HepG2 (cell line): ENCODE data around the gene HS3ST2. TPM values are rescaled to one million over a fixed set of nuclear protein-coding genes. Genes with fewer than 3 reads are reported as not detected.

ENCODE experiments used
- ATAC-seq: fragments of 200-7000 bp; cut with Tn5 transposase; 3 replicates; pipeline ENCODE4 v1.9.1; 2020; ENCODE audit warnings: mild to moderate bottlenecking, moderate library complexity
- BruUV-seq: library from RNA; stranded (reverse); fragments of 400-500 nt; replicated peaks from 2 replicates; lab custom pipeline; 2021; lab: Mats Ljungman, UMichigan
- CTCF ChIA-PET: fragments of 300-600 bp; formaldehyde crosslinking; extraction: SDS; loops from one replicate; lab custom pipeline; 2021; ENCODE audit warnings: low total read pairs, inconsistent platforms, low intra/inter-chr PET ratio; lab: Yijun Ruan, JAX
- POLR2A ChIA-PET: fragments of 350-600 bp; sonication (Branson Sonifier 250); formaldehyde crosslinking; loops from one replicate; lab custom pipeline; 2020; ENCODE audit warnings: antibody characterized with exemption, inconsistent platforms; lab: Yijun Ruan, JAX
- DNase-seq: peaks from one replicate; pipeline ENCODE4 v3.0.0-alpha.2; 2015; ENCODE audit warnings: low spot score
- FAIRE-seq: peaks from 3 replicates; lab custom pipeline; 2011; peaks lifted over from hg19 to GRCh38; lab: Jason Lieb, UNC
- H2AFZ ChIP-seq: one replicate; pipeline ENCODE4 v1.6.1; 2011; ENCODE audit warnings: low read length, inconsistent platforms
- H3K27ac ChIP-seq: fragments of 300-600 bp; 3 replicates; pipeline ENCODE4 v1.8.0; 2011; ENCODE audit warnings: mixed run types, mild to moderate bottlenecking, mixed read lengths, low read length, inconsistent platforms; ENCODE audit not compliant: insufficient read depth; ENCODE audit errors: extremely low read length
- H3K27me3 ChIP-seq, 2 experiments: fragments of 200-600 bp in 1 of 2; 2 replicates in 1 of 2; 3 replicates in 1 of 2; pipeline versions ENCODE4 v1.6.0 to v1.8.0; 2011; ENCODE audit warnings: low read length in 2 of 2, mild to moderate bottlenecking in 2 of 2, moderate library complexity in 2 of 2, inconsistent platforms in 1 of 2; ENCODE audit not compliant: insufficient read depth in 2 of 2, control insufficient read depth in 1 of 2
- H3K36me3 ChIP-seq, 2 experiments: fragments of 200-600 bp in 1 of 2; replicated peaks in 1 of 2; 2 replicates in 1 of 2; 3 replicates in 1 of 2; pipeline versions ENCODE4 v1.5.1 to v1.8.0; 2011; ENCODE audit warnings: low read length in 2 of 2, inconsistent platforms in 1 of 2; ENCODE audit not compliant: insufficient read depth in 2 of 2, control insufficient read depth in 1 of 2
- H3K4me1 ChIP-seq: 2 replicates; pipeline ENCODE4 v1.5.1; 2012; ENCODE audit warnings: low read length, inconsistent platforms; ENCODE audit not compliant: insufficient read depth
- H3K4me2 ChIP-seq: 2 replicates; pipeline ENCODE4 v1.6.0; 2011; ENCODE audit warnings: low read depth, low read length, inconsistent platforms
- H3K4me3 ChIP-seq, 3 experiments: fragments of 200-600 bp in 1 of 3; sonication (generic), shearing (Covaris generic) in 1 of 3; replicated peaks in 1 of 3; 2 replicates each; pipeline ENCODE4 v1.5.1; 2011 to 2016; ENCODE audit warnings: low read length in 3 of 3, inconsistent platforms in 2 of 3, low read depth in 2 of 3, mild to moderate bottlenecking in 2 of 3, control low read depth in 1 of 3, mixed read lengths in 1 of 3; ENCODE audit not compliant: insufficient read depth in 1 of 3
- H3K79me2 ChIP-seq: one replicate; pipeline ENCODE4 v1.6.1; 2011; ENCODE audit warnings: low read length, inconsistent platforms; ENCODE audit not compliant: insufficient read depth
- H3K9ac ChIP-seq: 2 replicates; pipeline ENCODE4 v1.6.0; 2011; ENCODE audit warnings: mild to moderate bottlenecking, low read depth, low read length, inconsistent platforms; ENCODE audit not compliant: insufficient read depth
- H3K9me3 ChIP-seq: 2 replicates; pipeline ENCODE4 v1.5.1; 2012; ENCODE audit warnings: mild to moderate bottlenecking, low read length
- H4K20me1 ChIP-seq: 2 replicates; pipeline ENCODE4 v1.6.0; 2011; ENCODE audit warnings: inconsistent platforms, mild to moderate bottlenecking, low read length, moderate library complexity; ENCODE audit not compliant: insufficient read depth
- CEBPB ChIP-seq: IDR thresholded peaks from 2 replicates; pipeline ENCODE4 v1.6.1; 2011; ENCODE audit warnings: low read depth, low read length, improper control_type of control experiment, borderline replicate concordance
- ESRRA ChIP-seq: sonication (generic); formaldehyde crosslinking; IDR thresholded peaks from 2 replicates; pipeline ENCODE4 v1.5.1; 2020; ENCODE audit warnings: mild to moderate bottlenecking, low read depth, missing genetic modification reagents
- HNRNPLL ChIP-seq: fragments of 200-400 bp; formaldehyde crosslinking; IDR thresholded peaks from 2 replicates; pipeline ENCODE4 v1.6.1; 2017; ENCODE audit warnings: mild to moderate bottlenecking, low read depth, low read length; ENCODE audit not compliant: poor library complexity, severe bottlenecking
- SAP130 ChIP-seq: IDR thresholded peaks from 2 replicates; pipeline ENCODE4 v1.6.1; 2016; ENCODE audit warnings: low read depth
- SIX1 ChIP-seq: sonication (generic); formaldehyde crosslinking; IDR thresholded peaks from 2 replicates; pipeline ENCODE4 v1.4.0; 2020; ENCODE audit warnings: missing genetic modification reagents, borderline replicate concordance
- XBP1 ChIP-seq: sonication (generic); formaldehyde crosslinking; IDR thresholded peaks from 2 replicates; pipeline ENCODE4 v1.5.0; 2020; ENCODE audit warnings: missing genetic modification reagents
- ZFP90 ChIP-seq: sonication (generic); formaldehyde crosslinking; IDR thresholded peaks from 2 replicates; pipeline ENCODE4 v1.8.0; 2022; ENCODE audit warnings: missing genetic modification reagents, mild to moderate bottlenecking, inconsistent platforms, borderline replicate concordance
- ZNF260 ChIP-seq: sonication (generic); formaldehyde crosslinking; IDR thresholded peaks from 2 replicates; pipeline ENCODE4 v1.4.0; 2020; ENCODE audit warnings: missing genetic modification reagents, low read depth, mild to moderate bottlenecking, borderline replicate concordance
- ZNF446 ChIP-seq: sonication (generic); formaldehyde crosslinking; IDR thresholded peaks from 2 replicates; pipeline ENCODE4 v1.5.0; 2020; ENCODE audit warnings: mild to moderate bottlenecking, missing genetic modification reagents
- WGBS: methylation state at CpG from one replicate; pipeline ENCODE4 v1.1.6; 2017; ENCODE audit warnings: low lambda C conversion rate; 5-methylcytosine and 5-hydroxymethylcytosine counted together
- in situ Hi-C: cut with HindIII; loops from 2 replicates; pipeline ENCODE4 v1.10.0; 2017; ENCODE audit warnings: low pct_unique_long_range_greater_than_20kb; ENCODE audit not compliant: extremely low pct_ligation_motif_present
- intact Hi-C: fragments of 100-400 bp; cut with micrococcal nuclease; formaldehyde crosslinking; loops from one replicate; pipeline ENCODE4 v1.10.0; 2022; ENCODE audit not compliant: unreplicated experiment
- polyA plus RNA-seq, 8 experiments: library from polyadenylated mRNA; depleted of rRNA in 3 of 8; stranded (reverse) in 7 of 8; unstranded in 1 of 8; fragments of >200 nt; fragmentation: Illumina TruSeq in 4 of 8; extraction: Trizol in 4 of 8; gene quantifications; 2 replicates each; pipeline versions ENCODE4 v1.2.1 to v1.2.3, GENCODE V29; 2011 to 2016; ENCODE audit warnings: low read depth in 4 of 8, missing spikeins in 1 of 8, mixed read lengths in 1 of 8; ENCODE audit not compliant: insufficient read depth in 1 of 8
- total RNA-seq, 5 experiments: library from RNA; depleted of rRNA; stranded (reverse); fragments of >200 nt; fragmentation: Illumina TruSeq; extraction: Trizol; gene quantifications; 2 replicates each; pipeline ENCODE4 v1.2.3, GENCODE V29; 2016; ENCODE audit warnings: low read depth in 1 of 5

Gene HS3ST2
- total and polyA plus RNA-seq, 2 of the 13 experiments (the other 11 are each of a cell fraction or from before 2014, with no cell fraction given) = not detected

DNA sequence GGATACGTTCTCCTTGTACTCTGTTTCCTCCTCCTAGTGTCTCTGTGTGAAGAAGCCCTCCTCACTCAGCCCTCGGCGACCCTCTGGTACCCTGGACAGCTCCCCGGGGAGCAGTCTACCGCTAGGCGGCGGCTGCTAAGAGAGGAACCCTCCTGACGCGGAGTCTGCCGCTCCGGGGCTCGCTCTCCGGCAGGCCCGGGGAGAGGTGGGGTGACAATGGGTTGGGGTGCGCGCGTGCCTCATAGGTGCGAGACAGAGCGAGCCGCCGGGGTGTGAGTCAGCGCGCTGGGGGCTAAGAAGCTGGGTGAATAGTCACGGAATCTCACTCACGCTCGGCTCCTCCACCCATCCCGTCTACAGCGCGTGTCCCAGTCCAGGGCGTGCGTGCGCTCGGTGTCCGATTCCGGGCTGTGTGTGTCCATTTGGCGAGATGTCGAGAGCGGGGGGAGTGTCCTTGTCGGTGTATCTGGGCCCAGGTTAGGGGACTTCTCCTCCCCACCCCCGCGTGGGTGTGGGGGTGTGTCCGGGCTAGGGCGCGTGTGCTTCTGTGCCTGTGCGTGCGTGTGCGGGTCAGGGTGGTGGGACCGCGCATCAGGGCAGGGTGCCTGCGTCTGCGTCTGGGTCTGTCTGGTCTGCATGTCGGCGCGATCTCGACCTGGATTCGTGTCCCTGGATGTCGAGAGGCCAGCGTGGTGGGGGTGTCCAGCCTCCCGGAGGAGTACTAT lies 577 bp upstream of the HS3ST2 start (continued):
- TF ChIP-seq HNRNPLL (no peak), CEBPB (no peak), ZNF260 (no peak), ZFP90 (no peak; the same call in 1 of the 2 replicates), ZNF446 (no peak), SIX1 (CRISPR knock-in tag) (peak; percentile 68), XBP1 (no peak)
- TF ChIP-seq, all 625 proteins: peak for 282

DNA sequence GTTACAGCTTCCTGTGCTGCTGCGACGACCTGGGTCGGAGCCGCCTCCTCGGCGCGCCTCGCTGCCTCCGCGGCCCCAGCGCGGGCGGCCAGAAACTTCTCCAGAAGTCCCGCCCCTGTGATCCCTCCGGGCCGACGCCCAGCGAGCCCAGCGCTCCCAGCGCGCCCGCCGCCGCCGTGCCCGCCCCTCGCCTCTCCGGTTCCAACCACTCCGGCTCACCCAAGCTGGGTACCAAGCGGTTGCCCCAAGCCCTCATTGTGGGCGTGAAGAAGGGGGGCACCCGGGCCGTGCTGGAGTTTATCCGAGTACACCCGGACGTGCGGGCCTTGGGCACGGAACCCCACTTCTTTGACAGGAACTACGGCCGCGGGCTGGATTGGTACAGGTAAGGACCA lies 746 bp downstream of the HS3ST2 start:
- Histone ChIP-seq H3K9ac (no peak overlapping the region), H4K20me1 (no peaks in the 10 kb centered on the region; the same call in 1 of the 2 replicates), H3K36me3 (no peaks in the 10 kb centered on the region), H3K4me1 (no peaks in the 10 kb centered on the region), H3K27ac (no peak overlapping the region), H3K79me2 (no peaks in the 10 kb centered on the region), H3K4me2 (no peak overlapping the region), H3K9me3 (no peaks in the 10 kb centered on the region), H3K27me3 (no peaks in the 10 kb centered on the region; a peak in 1 of 5 replicates), H2AFZ (no peak overlapping the region), H3K4me3 (no peak overlapping the region)
- BruUV-seq = no TSS peak
- DNase-seq (no peak), ATAC-seq (no peak), FAIRE-seq (no peak)
- ChIA-PET CTCF (no interaction called here), POLR2A (no interaction called here)
- in situ Hi-C loops = no loop called here
- TF ChIP-seq ESRRA (CRISPR knock-in tag) (no peak), SAP130 (no peak)
- intact Hi-C loops = loop anchor here (5.0 kb wide), 1 partner anchor 1313 kb away; no protein-coding TSS in a partner anchor
- 66% methylated on average over 41 of the region's 41 CpGs for WGBS
